Stimulated activated CD4-positive, alpha-beta T cell treated with anti-CD3 and anti-CD28 coated beads, TNF-alpha, amount 100 ng/mL, for 4 hours (primary cell): Measurements from ENCODE around the gene KLLN.
"Not testable (repeated sequence)": the region's sequence is repeated elsewhere in the genome, so short reads cannot be mapped to it uniquely, and the experiment has no call there.

Experiments
- DNase-seq, 3 experiments: peaks; one replicate each; pipeline ENCODE4 v3.0.0-alpha.2; 2020; ENCODE audit warnings: low read depth in 3 of 3

The KLLN gene

GRCh38 chr10:87842776-87843497 lies 20.4 kb downstream of the KLLN start:
- no peak for DNase-seq

GRCh38 chr10:87842220-87842641 lies 21.1 kb downstream of the KLLN start:
- no peak for DNase-seq

GRCh38 chr10:87841186-87841585 lies 22.1 kb downstream of the KLLN start:
- no peak for DNase-seq

GRCh38 chr10:87838650-87839049 lies 24.7 kb downstream of the KLLN start:
- DNase-seq = no peak

GRCh38 chr10:87837445-87837844 lies 25.9 kb downstream of the KLLN start:
- DNase-seq = no peak

GRCh38 chr10:87836098-87836497 lies 27.2 kb downstream of the KLLN start:
- no peak for DNase-seq

GRCh38 chr10:87829986-87830729 lies 33.2 kb downstream of the KLLN start:
- DNase-seq = no peak

- DNase-seq = not testable (repeated sequence)
Measured at GRCh38 chr10:87829051-87829450, 34.3 kb downstream of the KLLN start.

GRCh38 chr10:87827681-87828080 lies 35.7 kb downstream of the KLLN start:
- DNase-seq = no peak

- no peak for DNase-seq
Measured at GRCh38 chr10:87826653-87827052, 36.7 kb downstream of the KLLN start.

GRCh38 chr10:87819289-87819585 lies 44.1 kb downstream of the KLLN start:
- no peak for DNase-seq

GRCh38 chr10:87818505-87819288 lies 44.6 kb downstream of the KLLN start:
- peak; percentile 37 to 55 (median 46) for DNase-seq

GRCh38 chr10:87817609-87818504 lies 45.5 kb downstream of the KLLN start, which contains the start of gene ATAD1:
TSS of gene ATAD1 (minus strand) at chr10:87818226. CDS start at chr10:87814599, 3,627 bp downstream.
- DNase-seq = peak; percentile 72 to 79 (median 72)

- DNase-seq = no peak
Measured at GRCh38 chr10:87816898-87817608, 46.3 kb downstream of the KLLN start.

GRCh38 chr10:87816163-87816897 lies 47.0 kb downstream of the KLLN start:
- DNase-seq = no peak
